Kidney capillary endothelial cell (primary cell): ENCODE measurements around the gene IMMP2L.
A peak's percentile ranks its signal among the peaks of the same experiment; 100 is the strongest.
"Not testable (repeated sequence)": the region's sequence is repeated elsewhere in the genome, so short reads cannot be mapped to it uniquely, and the experiment has no call there.

Source experiments
- DNase-seq: peaks from one replicate; pipeline ENCODE4 v3.0.0-alpha.2; 2018; ENCODE audit warnings: low spot score

Gene IMMP2L

GRCh38 chr7:111262293-111263116 is 299.8 kb downstream of the IMMP2L start:
- DNase-seq: no peak

GRCh38 chr7:111261496-111261895 is 300.8 kb downstream of the IMMP2L start:
- no peak for DNase-seq

- no peak for DNase-seq
Measured at GRCh38 chr7:111259991-111260390, 302.3 kb downstream of the IMMP2L start.

GRCh38 chr7:111256391-111256790 is 305.9 kb downstream of the IMMP2L start:
- no peak for DNase-seq

GRCh38 chr7:111255576-111255975 is 306.7 kb downstream of the IMMP2L start:
- no peak for DNase-seq

- not testable (repeated sequence) for DNase-seq
Measured at GRCh38 chr7:111251365-111251764, 310.9 kb downstream of the IMMP2L start.

- not testable (repeated sequence) for DNase-seq
Measured at GRCh38 chr7:111249807-111250206, 312.5 kb downstream of the IMMP2L start.

- DNase-seq: no peak
Measured at GRCh38 chr7:111242141-111242755, 320.0 kb downstream of the IMMP2L start.

- DNase-seq: no peak
Measured at GRCh38 chr7:111240371-111240770, 321.9 kb downstream of the IMMP2L start.

GRCh38 chr7:111239437-111239836 is 322.9 kb downstream of the IMMP2L start:
- DNase-seq: no peak

GRCh38 chr7:111238886-111239285 is 323.4 kb downstream of the IMMP2L start:
- no peak for DNase-seq

GRCh38 chr7:111235709-111236108 is 326.6 kb downstream of the IMMP2L start:
- DNase-seq: no peak

- DNase-seq: peak; percentile 56
Measured at GRCh38 chr7:111232249-111233084, 329.8 kb downstream of the IMMP2L start.

GRCh38 chr7:111229916-111230315 is 332.4 kb downstream of the IMMP2L start:
- no peak for DNase-seq

GRCh38 chr7:111229181-111229740 is 333.0 kb downstream of the IMMP2L start:
- DNase-seq: no peak

GRCh38 chr7:111228437-111228836 is 333.9 kb downstream of the IMMP2L start:
- no peak for DNase-seq

GRCh38 chr7:111226800-111227199 is 335.5 kb downstream of the IMMP2L start:
- no peak for DNase-seq

GRCh38 chr7:111224354-111225231 is 337.7 kb downstream of the IMMP2L start:
- no peak for DNase-seq

- DNase-seq: no peak
Measured at GRCh38 chr7:111223802-111224253, 338.5 kb downstream of the IMMP2L start.

GRCh38 chr7:111215550-111215949 is 346.7 kb downstream of the IMMP2L start:
- no peak for DNase-seq

GRCh38 chr7:111212857-111213523 is 349.3 kb downstream of the IMMP2L start:
- DNase-seq: no peak
